ENCODE results near the gene MAPKAPK3.

DNA sequence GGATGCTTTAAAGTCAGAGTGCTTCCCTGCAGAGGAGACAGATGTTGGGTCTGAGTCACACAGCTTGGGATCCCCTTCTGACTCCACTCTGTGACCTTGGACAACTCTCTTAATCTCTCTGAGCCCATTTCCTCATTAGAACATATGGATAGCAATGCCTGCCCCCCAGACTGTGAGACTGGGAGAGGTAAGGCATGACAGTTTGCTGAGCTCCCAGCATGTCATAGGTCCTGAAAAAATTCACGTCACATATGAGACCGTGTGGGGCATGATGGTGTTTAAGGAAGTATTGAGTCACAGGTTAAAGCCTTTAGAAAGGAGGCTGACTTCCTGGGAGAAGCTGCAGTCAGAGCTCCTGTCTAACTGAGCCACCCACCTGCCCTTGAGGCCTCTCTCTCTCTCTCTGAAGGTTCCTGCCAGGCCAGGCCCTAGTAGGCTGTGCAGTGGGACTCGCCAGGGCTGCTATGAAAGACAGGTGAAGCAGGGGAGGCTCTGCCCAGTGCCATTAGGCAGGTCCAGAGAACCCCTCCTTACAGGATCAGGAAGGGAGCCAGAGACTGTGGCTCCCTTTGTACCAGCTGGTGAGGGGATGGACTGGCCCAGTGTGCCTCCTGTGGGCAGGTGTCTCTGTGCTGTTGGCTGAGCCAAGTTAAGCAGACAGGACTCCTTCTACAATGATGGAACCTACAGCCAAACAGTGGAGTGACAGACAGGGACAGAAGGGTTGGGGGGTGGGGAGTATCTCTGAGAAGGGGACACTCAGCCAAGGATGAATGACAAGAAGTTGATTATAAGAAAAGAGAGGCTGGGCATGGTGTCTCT is 38.3 kb downstream of the MAPKAPK3 start:
- TF ChIP-seq, protein P1, sequence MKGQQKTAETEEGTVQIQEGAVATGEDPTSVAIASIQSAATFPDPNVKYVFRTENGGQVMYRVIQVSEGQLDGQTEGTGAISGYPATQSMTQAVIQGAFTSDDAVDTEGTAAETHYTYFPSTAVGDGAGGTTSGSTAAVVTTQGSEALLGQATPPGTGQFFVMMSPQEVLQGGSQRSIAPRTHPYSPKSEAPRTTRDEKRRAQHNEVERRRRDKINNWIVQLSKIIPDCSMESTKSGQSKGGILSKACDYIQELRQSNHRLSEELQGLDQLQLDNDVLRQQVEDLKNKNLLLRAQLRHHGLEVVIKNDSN (IDR thresholded peaks at IDR 0.05): no peak
- no peak for TF ChIP-seq ZBTB7A (IDR thresholded peaks at IDR 0.05; ENCODE audit: low read depth)
